SK-N-SH (cell line): Measurements from ENCODE around the gene USP48.

Source experiments
- CHD2 ChIP-seq: fragments of 150-350 bp; IDR thresholded peaks from 2 replicates; pipeline ENCODE4 v1.6.1; 2018; ENCODE audit warnings: low read length; ENCODE audit not compliant: partially characterized antibody
- GABPA ChIP-seq: IDR thresholded peaks from 2 replicates; pipeline ENCODE4 v1.4.0; 2012; ENCODE audit warnings: low read depth, mild to moderate bottlenecking
- POLR2AphosphoS5 ChIP-seq: IDR thresholded peaks from 2 replicates; pipeline ENCODE4 v1.6.1; 2012; ENCODE audit warnings: low read depth, low read length
- RFX5 ChIP-seq: IDR thresholded peaks from 2 replicates; pipeline ENCODE4 v1.6.1; 2012; ENCODE audit warnings: mild to moderate bottlenecking, improper control_type of control experiment, low read length
- TAF1 ChIP-seq: IDR thresholded peaks from 2 replicates; pipeline ENCODE4 v1.6.1; 2012; ENCODE audit warnings: low read depth, mild to moderate bottlenecking, low read length, moderate library complexity, borderline replicate concordance
- YY1 ChIP-seq: IDR thresholded peaks from 2 replicates; pipeline ENCODE4 v1.4.0; 2012; ENCODE audit warnings: low read depth, mild to moderate bottlenecking
- TF ChIP-seq, protein P1 (sequence below): fragments of 150-350 bp; IDR thresholded peaks from 2 replicates; pipeline ENCODE4 v1.6.1; 2017; ENCODE audit warnings: antibody characterized with exemption, low read length, low read depth, borderline replicate concordance
- TF ChIP-seq, protein P2 (sequence below): fragments of 150-350 bp; IDR thresholded peaks from 2 replicates; pipeline ENCODE4 v1.6.1; 2016; ENCODE audit warnings: mild to moderate bottlenecking, low read depth, low read length
- TF ChIP-seq, protein P3 (sequence below): fragments of 200-600 bp; sonication (generic); IDR thresholded peaks from 2 replicates; pipeline ENCODE4 v1.6.1; 2017; ENCODE audit warnings: antibody characterized with exemption, mild to moderate bottlenecking, moderate library complexity

DNA sequence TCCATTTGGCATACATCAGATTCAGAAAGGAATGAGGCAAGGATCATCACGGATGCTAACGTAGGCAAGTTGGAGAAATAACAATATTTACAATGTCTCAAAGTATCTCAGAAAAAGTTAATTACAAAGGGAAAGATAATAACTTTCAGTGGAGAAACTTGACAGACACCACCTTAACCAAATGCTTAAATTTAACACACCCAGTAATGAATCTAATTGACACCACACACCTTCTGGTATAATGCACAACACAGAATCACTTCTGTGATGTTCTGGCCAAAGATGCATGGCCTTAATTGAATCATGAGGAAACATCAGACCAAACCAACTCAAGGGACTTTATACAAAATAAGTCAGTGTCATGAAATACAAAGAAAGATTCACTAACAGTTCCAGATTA is 23.1 kb downstream of the USP48 start:
- TF ChIP-seq, protein P1, sequence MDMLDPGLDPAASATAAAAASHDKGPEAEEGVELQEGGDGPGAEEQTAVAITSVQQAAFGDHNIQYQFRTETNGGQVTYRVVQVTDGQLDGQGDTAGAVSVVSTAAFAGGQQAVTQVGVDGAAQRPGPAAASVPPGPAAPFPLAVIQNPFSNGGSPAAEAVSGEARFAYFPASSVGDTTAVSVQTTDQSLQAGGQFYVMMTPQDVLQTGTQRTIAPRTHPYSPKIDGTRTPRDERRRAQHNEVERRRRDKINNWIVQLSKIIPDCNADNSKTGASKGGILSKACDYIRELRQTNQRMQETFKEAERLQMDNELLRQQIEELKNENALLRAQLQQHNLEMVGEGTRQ, result no peak
- TF ChIP-seq TAF1 (no peak), RFX5 (no peak), GABPA (no peak), YY1 (no peak), CHD2 (no peak), POLR2AphosphoS5 (no peak)
- TF ChIP-seq, protein P2, sequence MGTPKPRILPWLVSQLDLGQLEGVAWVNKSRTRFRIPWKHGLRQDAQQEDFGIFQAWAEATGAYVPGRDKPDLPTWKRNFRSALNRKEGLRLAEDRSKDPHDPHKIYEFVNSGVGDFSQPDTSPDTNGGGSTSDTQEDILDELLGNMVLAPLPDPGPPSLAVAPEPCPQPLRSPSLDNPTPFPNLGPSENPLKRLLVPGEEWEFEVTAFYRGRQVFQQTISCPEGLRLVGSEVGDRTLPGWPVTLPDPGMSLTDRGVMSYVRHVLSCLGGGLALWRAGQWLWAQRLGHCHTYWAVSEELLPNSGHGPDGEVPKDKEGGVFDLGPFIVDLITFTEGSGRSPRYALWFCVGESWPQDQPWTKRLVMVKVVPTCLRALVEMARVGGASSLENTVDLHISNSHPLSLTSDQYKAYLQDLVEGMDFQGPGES, result no peak
- TF ChIP-seq, protein P3, sequence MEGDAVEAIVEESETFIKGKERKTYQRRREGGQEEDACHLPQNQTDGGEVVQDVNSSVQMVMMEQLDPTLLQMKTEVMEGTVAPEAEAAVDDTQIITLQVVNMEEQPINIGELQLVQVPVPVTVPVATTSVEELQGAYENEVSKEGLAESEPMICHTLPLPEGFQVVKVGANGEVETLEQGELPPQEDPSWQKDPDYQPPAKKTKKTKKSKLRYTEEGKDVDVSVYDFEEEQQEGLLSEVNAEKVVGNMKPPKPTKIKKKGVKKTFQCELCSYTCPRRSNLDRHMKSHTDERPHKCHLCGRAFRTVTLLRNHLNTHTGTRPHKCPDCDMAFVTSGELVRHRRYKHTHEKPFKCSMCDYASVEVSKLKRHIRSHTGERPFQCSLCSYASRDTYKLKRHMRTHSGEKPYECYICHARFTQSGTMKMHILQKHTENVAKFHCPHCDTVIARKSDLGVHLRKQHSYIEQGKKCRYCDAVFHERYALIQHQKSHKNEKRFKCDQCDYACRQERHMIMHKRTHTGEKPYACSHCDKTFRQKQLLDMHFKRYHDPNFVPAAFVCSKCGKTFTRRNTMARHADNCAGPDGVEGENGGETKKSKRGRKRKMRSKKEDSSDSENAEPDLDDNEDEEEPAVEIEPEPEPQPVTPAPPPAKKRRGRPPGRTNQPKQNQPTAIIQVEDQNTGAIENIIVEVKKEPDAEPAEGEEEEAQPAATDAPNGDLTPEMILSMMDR, result no peak
